A549 treated with Hydrocortisone at 1 μM for 4 hours (cell line): ENCODE data around the gene CCDC170. TPM values are rescaled to one million over a fixed set of nuclear protein-coding genes. Genes with fewer than 3 reads are reported as not detected.

Source experiments
- total RNA-seq: library from RNA; stranded (reverse); fragments of 200-300 nt; extraction: Qiagen RNA extraction; gene quantifications from 5 replicates; pipeline ENCODE4 v1.2.3, GENCODE V29; 2022

Gene CCDC170, protein sequence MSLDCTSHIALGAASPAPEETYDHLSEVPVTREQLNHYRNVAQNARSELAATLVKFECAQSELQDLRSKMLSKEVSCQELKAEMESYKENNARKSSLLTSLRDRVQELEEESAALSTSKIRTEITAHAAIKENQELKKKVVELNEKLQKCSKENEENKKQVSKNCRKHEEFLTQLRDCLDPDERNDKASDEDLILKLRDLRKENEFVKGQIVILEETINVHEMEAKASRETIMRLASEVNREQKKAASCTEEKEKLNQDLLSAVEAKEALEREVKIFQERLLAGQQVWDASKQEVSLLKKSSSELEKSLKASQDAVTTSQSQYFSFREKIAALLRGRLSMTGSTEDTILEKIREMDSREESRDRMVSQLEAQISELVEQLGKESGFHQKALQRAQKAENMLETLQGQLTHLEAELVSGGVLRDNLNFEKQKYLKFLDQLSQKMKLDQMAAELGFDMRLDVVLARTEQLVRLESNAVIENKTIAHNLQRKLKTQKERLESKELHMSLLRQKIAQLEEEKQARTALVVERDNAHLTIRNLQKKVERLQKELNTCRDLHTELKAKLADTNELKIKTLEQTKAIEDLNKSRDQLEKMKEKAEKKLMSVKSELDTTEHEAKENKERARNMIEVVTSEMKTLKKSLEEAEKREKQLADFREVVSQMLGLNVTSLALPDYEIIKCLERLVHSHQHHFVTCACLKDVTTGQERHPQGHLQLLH
- total RNA-seq, result 0.03 to 0.12 TPM (median 0.08 TPM) in 4 of 5 replicates, not detected in the other

DNA sequence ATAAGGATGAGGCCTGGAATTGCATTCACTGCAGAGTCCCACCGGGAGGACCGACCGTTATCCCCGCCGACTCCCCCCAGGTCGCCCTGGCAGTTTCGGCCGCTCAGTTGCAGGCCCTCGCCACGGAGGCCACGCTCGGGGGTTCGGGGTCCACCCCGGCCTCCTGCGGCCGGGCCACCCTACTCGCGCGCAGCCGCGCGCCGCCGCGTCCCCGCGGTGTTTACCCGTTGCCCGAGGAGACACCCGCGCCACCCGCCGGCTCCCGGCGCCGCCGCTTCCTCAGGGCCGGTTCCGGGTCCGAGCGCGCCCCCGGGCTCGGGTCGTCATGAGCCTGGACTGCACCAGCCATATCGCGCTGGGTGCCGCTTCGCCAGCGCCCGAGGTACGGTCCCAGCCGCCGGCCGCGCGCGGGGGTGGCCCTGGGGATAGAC lies at the start of gene CCDC170:
Gene CCDC170 (plus strand): TSS at position 214 of the 431 bp plus-strand sequence. CDS start 112 bp downstream, at position 326.

DNA sequence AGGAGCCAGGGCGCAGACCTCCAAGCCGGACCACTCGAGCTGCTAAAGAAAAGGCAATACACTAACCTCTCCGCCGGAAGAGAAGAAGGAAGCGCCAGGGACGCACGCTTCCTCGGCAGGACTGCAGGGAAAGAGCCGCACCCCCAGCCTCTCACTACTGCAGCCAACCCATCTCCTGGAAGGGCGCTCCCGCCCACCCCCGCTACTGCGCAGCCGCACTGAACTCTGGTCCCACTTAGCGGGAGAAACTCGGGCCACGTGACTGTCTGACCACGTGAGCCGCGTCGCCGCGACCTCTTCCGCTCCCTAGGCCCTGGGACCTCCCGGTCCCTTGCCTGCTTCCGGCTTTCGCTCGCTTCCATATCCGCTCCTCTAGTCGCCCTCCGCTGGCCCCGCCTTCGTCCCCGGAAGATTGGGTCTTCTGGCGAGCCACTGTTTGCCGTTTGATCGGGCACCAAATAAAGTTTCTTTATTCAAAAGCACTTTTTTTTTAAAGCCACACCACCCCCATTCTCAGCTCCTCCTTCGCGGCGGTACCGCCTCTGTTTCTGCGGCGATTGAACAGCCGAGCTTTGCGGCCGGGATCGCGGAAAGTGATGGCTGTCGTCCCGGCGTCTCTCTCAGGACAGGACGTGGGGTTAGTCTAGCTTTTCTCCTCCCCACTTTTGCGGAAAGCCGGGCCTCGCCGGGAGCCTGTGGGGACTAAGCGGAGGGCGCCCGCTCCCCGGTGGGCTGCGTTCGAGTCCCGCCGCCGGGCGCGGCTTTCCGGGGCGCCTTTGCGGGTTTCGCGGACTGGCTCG lies 41.7 kb upstream of the CCDC170 start, which contains the start of gene RMND1:
Gene RMND1 (minus strand): TSS at position 177 of the 800 bp plus-strand sequence. CDS start 6,315 bp downstream, outside the sequence.

Other genes starting within 250 kb of the CCDC170 start
- 13.8 to 15.1 TPM (median 14.5 TPM) in 5 replicates for gene ZBTB2, start 102.5 kb upstream of the CCDC170 start, total RNA-seq
- 13.0 to 14.7 TPM (median 14.0 TPM) in 5 replicates for gene RMND1, start 41.9 kb upstream of the CCDC170 start, total RNA-seq